C4-2B (cell line): Measurements from ENCODE around the gene DUSP21.
A peak's percentile ranks its signal among the peaks of the same experiment; 100 is the strongest.
"Not testable (repeated sequence)": the region's sequence is repeated elsewhere in the genome, so short reads cannot be mapped to it uniquely, and the experiment has no call there.

ENCODE experiments used
- H3K27ac ChIP-seq: fragments of 450-650 bp; 2 replicates; pipeline ENCODE4 v1.5.1; 2017
- ZFX ChIP-seq: fragments of 450-650 bp; IDR thresholded peaks from 2 replicates; pipeline ENCODE4 v1.6.1; 2017
- TF ChIP-seq, protein P1 (sequence below): fragments of 450-650 bp; conservative IDR thresholded peaks from 2 replicates; pipeline ENCODE4 v1.5.1; 2017; ENCODE audit warnings: mild to moderate bottlenecking

The DUSP21 gene

GRCh38 chrX:44828008-44828605, 15.7 kb upstream of the DUSP21 start:
- H3K27ac ChIP-seq: no peak overlapping the region
- TF ChIP-seq, protein P1, sequence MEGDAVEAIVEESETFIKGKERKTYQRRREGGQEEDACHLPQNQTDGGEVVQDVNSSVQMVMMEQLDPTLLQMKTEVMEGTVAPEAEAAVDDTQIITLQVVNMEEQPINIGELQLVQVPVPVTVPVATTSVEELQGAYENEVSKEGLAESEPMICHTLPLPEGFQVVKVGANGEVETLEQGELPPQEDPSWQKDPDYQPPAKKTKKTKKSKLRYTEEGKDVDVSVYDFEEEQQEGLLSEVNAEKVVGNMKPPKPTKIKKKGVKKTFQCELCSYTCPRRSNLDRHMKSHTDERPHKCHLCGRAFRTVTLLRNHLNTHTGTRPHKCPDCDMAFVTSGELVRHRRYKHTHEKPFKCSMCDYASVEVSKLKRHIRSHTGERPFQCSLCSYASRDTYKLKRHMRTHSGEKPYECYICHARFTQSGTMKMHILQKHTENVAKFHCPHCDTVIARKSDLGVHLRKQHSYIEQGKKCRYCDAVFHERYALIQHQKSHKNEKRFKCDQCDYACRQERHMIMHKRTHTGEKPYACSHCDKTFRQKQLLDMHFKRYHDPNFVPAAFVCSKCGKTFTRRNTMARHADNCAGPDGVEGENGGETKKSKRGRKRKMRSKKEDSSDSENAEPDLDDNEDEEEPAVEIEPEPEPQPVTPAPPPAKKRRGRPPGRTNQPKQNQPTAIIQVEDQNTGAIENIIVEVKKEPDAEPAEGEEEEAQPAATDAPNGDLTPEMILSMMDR: no peak
- TF ChIP-seq ZFX: no peak

- no peak overlapping the region for H3K27ac ChIP-seq
- TF ChIP-seq ZFX: no peak
- TF ChIP-seq, protein P1: no peak
Measured at GRCh38 chrX:44829832-44830231, 14.0 kb upstream of the DUSP21 start.

DNA sequence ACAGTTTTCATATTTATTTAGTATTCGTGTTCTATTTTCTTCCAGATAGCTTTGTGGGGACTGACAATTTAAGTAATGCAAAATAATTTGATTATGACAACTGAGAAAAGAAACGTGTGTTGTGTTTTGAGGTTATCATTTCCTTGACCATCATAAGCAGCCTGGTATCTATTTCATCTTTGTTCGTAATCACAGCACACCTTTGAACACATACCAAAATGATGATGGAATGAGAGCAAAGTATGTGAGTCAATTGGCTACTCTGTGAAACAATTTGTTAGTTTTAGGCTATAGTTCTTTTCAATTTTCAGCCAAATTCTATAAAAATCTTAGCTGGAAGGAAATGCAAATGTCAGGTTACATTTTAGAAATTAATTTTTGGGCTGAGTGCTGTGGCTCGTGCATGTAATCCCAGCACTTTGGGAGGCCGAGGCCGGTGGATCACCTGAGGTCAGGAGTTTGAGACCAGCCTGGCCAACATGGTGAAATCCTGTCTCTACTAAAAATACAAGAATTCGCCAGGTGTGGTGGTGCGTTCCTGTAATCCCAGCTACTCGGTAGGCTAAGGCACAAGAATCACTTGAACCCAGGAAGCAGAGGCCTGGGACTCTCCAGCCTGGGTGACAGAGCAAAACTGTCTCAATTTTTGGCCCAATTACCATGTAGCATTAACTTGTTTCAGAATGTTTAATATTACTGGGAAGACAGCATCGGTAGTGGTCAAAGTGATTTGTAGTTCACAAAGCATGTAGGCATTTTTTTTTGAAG, 1.1 kb upstream of the DUSP21 start:
- TF ChIP-seq, protein P1: no peak
- TF ChIP-seq ZFX: no peak
- peak overlapping the region; percentile 28; the same call in 1 of the 2 replicates for H3K27ac ChIP-seq

- H3K27ac ChIP-seq: no peak overlapping the region; the same call in 1 of the 2 replicates
- no peak for TF ChIP-seq ZFX
- TF ChIP-seq, protein P1: no peak
Measured at GRCh38 chrX:44843318-44843702, 511 bp upstream of the DUSP21 start.

DNA sequence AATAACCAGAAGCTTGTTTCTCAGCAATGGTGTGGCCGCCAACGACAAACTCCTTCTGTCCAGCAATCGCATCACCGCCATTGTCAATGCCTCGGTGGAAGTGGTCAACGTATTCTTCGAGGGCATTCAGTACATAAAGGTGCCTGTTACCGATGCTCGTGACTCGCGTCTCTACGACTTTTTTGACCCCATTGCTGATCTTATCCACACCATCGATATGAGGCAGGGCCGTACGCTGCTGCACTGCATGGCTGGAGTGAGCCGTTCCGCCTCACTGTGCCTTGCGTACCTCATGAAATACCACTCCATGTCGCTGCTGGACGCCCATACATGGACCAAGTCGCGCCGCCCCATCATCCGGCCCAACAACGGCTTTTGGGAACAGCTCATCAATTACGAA, 383 bp downstream of the DUSP21 start:
- no peak overlapping the region for H3K27ac ChIP-seq
- TF ChIP-seq, protein P1: no peak
- TF ChIP-seq ZFX: no peak

DNA sequence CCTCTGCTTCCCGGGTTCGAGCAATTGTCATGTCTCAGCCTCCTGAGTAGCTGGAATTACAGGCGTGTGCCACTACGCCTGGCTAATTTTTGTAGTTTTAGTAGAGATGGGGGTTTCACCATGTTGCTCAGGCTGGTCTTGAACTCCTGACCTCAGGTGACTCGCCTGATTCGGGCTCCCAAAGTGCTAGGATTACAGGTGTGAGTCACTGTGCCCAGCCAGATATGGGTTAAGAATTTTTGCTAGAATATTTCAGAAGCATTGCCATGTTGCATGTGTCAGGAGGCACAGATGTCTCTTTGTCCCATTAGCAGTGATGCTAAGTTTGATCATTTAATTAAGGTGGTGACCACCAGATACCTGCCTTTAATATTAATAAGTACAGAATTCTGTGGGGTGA, 7.1 kb downstream of the DUSP21 start:
- H3K27ac ChIP-seq: not testable (repeated sequence)

DNA sequence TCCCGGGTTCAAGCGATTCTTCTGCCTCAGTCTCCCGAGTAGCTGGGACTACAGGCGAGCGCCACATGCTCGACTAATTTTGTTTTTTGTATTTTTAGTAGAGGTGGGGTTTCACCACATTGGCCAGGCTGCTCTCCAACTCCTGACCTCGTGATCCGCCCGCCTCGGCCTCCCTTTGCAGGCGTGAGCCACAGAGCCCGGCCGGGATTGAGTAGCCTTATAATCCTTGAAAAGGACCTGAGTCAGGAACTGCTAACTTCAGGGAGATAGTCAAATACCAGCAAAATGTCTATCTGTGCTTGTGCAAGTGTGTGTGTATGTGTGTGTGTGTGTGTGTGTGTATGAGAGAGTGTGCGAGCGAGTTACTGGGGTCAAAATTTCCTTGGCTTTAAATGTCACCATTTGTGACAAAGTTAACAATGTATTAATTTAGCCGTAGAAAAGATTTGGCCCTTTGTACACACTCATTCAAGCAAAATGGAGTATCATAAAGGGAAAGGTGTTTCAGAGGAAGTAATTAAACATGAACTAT, 27.4 kb downstream of the DUSP21 start:
- peak overlapping the region; percentile 61 for H3K27ac ChIP-seq
- TF ChIP-seq, protein P1: no peak
- TF ChIP-seq ZFX: no peak
